Stimulated activated CD8-positive, alpha-beta memory T cell treated with anti-CD3 and anti-CD28 coated beads, Interleukin-15, amount 100 ng/mL, for 24 hours (primary cell): ENCODE measurements around the gene BCAS3.

Experiments
- DNase-seq: peaks from one replicate; pipeline ENCODE4 v3.0.0-alpha.2; 2020; ENCODE audit warnings: low read depth

Gene BCAS3

GRCh38 chr17:60675997-60676396, 1.7 kb upstream of the BCAS3 start:
- no peak for DNase-seq

DNA sequence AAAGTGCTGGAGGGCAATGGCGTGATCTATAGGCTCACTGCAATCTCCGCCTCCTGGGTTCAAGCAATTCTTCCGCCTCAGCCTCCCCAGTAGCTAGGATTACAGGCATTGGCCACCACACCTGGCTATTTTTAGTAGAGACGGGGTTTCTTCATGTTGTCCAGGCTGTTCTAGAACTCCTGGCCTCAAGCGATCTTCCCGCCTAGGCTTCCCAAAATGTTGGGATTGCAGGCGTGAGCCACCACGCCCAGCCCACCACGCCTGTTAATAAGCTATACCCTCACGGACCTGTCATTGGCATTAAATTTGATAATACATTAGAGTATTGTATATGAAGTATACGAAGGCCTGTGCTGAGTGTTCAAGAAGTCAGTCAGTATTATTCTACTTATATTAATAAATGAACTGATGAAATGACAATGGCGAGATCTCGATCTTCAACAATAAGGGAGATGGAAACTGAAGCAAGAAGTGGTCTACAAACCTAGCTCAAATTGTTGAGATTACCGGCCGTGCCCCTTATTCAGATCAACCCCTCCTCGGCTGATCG, 818 bp upstream of the BCAS3 start:
- DNase-seq = no peak

GRCh38 chr17:60678118-60678444, 430 bp downstream of the BCAS3 start:
- no peak for DNase-seq

- DNase-seq = no peak
Measured at GRCh38 chr17:60679287-60679686, 1.6 kb downstream of the BCAS3 start.

- DNase-seq = no peak
Measured at GRCh38 chr17:60680754-60681153, 3.1 kb downstream of the BCAS3 start.

DNA sequence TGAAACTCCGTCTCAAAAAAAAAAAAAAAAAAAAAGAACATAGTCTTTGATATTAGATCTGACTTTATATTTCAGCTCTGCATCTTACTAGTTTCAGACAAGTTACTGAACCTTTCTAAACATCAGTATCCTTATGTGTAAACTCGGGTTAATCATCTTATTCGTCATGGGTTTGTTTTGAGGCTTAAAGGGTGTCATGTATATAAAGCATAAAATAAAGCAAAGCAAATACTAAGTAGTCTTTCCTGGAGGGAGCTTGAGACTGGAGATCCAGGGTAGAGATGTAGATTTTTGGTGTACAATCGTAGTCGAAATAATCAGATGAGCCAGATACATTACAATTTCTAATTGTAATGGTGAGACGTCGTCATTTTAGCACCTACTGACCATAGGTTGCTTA, 7.8 kb downstream of the BCAS3 start:
- no peak for DNase-seq

GRCh38 chr17:60695960-60696359, 18.3 kb downstream of the BCAS3 start:
- DNase-seq = no peak

GRCh38 chr17:60699090-60699489, 21.4 kb downstream of the BCAS3 start:
- DNase-seq = no peak

DNA sequence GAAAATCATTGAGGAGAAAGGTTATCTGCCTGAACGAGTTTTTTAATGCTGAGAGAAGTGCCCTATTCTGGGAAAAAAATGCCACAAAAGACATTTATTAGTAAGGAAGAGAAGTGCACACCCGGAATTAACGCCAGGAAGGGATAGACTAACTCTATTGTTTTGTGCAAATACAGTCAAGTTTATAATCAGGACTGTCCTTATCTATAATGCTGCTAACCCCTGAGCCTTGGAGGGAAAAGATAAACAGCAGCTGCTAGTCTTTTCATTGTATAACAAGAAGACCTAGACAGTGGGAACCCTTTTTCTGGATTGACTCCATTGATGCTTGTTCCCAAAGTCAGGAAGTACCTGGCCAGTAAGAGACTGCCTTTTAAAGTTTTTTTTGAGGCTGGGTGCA, 26.5 kb downstream of the BCAS3 start:
- no peak for DNase-seq

DNA sequence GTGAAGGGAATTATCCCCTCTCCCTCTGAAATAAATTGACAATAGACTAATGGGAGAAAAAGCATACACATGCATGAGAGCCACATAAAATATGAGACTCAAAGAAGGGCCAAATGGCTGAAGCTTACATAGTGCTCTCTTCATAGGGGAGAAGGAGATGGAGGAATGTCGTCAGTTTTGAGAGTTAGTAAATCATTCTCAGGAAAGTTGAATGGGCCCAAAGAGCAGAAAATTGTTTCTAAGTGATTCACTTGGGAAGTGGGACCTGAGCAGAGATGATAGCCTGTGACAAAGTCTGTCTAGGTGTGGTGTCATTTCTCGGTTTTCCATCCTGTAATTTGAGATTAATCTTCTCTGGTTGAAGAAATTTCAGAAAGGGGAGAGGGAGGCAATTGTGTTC, 35.0 kb downstream of the BCAS3 start:
- no peak for DNase-seq

- no peak for DNase-seq
Measured at GRCh38 chr17:60713608-60714007, 36.0 kb downstream of the BCAS3 start.

GRCh38 chr17:60716766-60717165, 39.1 kb downstream of the BCAS3 start:
- DNase-seq = no peak

DNA sequence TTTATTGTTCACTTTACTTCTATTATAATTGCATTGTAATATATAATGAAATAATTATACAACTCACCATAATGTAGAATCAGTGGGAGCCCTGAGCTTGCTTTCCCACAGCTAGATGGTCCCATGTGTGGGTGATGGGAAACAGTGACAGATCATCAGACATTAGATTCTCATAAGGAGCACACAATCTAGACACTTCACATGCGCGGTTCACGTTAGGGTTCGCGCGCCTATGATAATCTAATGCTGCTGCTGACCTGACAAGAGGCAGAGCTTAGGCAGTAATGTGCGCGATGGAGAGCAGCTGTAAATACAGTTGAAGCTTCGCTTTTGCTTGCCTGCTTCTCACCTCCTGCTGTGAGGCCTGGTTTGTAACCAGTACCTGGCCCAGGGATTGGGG, 40.2 kb downstream of the BCAS3 start:
- DNase-seq = no peak

DNA sequence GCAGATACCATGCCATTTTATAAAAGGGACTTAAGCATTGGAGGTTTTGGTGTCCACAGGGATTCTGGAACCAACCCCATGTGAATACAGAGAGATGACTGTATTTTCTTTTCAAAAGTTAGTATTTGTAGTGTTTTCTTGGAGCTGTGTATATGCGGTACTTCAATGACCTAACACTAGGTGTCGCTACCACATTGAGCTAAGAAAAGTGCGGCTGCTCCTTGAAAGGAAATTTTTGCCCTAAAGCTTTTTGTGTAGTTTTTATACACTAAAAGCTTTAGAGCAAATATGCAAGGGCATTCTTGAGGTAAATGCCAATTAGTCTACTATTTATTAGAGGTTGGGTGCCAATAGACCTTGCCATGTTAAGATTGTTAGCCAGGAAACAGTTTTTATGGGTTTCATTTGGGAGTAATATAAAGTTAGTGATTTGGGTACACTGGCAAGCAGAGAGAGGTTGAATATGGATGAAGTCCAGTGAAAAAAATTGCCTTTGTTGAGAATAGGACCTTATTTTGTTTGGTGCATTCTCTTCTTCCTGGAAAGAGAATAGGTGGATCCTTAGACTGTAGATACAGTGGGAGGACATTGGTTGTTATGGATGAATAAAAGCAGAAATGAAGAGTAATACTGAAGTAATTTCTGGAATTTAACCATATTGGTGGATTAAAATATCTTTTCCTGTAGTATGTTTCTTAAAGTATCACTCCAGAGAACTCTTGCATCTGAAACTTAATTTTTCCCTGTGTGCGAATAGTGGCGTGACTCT, 43.3 kb downstream of the BCAS3 start:
- no peak for DNase-seq

DNA sequence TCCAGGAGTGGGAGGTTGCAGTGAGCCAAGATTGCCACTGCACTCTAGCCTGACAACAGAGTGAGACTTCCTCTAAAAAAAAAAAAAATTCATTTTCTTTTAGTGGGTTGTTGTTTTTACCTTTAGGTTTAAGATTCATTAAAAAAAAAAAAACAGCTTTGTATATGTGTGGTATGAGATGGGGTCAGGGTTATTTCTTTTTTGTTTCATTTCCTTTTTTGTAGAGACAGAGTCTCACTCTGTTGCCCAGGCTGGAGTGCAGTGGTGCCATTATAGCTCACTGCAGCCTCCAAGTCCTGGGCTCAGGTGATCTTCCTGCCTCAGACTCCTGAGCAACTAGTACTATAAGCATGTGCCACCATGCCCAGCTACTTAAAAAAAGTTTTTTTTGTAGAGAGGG, 47.0 kb downstream of the BCAS3 start:
- no peak for DNase-seq

DNA sequence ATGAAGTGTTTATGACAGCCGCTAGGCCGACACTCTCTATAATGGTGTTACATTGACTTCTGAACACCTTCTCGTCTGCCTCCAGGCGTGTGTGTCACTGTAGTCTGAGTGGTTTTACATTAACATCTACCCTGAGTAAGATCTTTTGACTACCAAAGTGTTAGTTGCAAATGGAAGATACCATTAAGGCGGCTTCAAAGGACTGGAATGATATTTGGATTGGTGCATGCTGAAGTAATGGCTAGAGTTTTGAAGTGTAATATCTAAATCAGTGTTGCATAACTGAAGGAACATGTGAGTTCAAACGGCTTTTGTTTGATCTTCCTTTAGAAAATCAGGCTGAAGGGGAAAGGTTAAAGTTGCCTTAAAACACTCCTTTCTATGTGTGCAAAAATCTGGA, 52.2 kb downstream of the BCAS3 start:
- DNase-seq = no peak

DNA sequence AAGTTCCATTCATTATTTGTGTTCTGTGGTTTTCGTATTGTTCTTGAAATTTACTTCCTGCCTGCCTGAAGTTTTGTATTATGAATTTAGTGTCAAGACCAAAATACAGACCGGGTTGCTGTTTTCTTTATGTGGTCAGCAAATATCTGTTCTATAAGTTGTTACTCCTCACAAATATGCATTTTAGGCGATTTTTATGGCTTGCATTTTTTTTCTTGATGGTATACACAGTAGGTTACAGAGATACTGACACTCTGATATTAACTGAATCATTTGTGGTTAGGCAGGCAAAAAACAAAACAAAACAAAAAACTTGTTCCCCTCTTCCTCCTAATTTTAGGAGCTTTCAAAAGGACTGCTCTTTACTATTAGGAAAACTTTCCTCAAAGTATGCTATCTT, 52.6 kb downstream of the BCAS3 start:
- no peak for DNase-seq

DNA sequence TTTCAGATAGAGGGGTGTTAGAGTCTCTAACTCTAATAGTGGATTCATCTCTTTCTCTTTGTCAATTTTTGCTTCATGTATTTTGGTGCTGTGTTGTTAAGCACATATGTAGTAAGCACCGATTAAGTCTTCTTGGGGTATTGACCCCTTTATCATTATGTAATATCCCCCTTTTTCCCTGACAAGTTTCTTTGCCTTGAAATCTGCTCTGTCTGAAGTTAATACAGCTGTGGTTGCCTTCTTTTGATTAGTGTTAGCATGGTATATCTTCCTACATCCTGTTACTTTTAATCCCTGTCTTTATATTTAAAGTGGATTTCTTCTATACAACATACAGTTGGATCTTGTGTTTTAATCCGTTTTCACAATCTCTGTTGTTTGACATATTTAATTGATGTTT, 60.6 kb downstream of the BCAS3 start:
- no peak for DNase-seq

GRCh38 chr17:60740584-60740983, 62.9 kb downstream of the BCAS3 start:
- DNase-seq = no peak

DNA sequence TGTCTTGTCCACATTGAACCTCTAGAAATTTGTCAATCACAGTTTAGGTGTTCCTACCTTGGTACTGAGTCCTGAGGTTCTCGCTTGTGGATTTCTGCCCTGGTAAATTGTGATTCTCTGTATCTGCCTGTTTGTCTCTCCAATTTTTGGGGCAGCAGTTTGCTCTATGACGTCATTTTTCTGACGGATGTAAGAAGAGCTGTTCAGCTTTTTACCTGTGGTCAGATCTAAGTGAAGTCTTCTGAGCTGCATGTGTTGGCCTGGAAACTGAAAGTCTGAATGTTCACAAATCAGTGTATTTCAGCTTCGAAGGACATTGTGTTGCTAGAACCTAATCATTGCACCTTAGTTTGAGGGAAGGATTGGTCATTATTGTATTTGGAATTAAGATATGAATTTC, 63.4 kb downstream of the BCAS3 start:
- DNase-seq = no peak

GRCh38 chr17:60743282-60743681, 65.6 kb downstream of the BCAS3 start:
- no peak for DNase-seq

GRCh38 chr17:60743799-60744198, 66.1 kb downstream of the BCAS3 start:
- DNase-seq = no peak

GRCh38 chr17:60744355-60744966, 66.8 kb downstream of the BCAS3 start:
- no peak for DNase-seq

DNA sequence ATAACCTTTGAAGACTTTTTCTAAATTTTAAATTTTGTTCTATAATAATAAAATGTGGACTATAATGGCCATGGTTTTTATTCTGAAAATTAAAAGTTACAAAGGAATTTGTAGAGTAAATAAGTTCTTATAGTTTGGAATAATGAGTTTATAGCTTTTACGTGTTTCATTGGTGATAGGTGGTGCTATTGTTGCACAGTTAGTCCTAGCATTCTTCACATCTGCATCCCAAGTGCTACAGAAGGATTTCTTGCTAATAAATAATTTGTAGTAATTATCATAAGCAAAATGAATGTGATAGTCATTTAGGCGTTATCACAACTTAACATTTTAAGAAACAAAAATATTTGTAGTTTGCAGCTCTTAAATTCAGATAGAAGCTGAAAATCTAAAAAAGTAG, 67.9 kb downstream of the BCAS3 start:
- no peak for DNase-seq
